ENCODE data around the gene SERGEF. TPM values are rescaled to one million over a fixed set of nuclear protein-coding genes. Genes with fewer than 3 reads are reported as not detected.

SERGEF gene
- total RNA-seq, 1 donor = 16.9 TPM

GRCh38 chr11:17936790-17937189 lies 76.1 kb downstream of the SERGEF start:
- no peak for DNase-seq (ENCODE audit: low read depth)
- TF ChIP-seq, protein P1, sequence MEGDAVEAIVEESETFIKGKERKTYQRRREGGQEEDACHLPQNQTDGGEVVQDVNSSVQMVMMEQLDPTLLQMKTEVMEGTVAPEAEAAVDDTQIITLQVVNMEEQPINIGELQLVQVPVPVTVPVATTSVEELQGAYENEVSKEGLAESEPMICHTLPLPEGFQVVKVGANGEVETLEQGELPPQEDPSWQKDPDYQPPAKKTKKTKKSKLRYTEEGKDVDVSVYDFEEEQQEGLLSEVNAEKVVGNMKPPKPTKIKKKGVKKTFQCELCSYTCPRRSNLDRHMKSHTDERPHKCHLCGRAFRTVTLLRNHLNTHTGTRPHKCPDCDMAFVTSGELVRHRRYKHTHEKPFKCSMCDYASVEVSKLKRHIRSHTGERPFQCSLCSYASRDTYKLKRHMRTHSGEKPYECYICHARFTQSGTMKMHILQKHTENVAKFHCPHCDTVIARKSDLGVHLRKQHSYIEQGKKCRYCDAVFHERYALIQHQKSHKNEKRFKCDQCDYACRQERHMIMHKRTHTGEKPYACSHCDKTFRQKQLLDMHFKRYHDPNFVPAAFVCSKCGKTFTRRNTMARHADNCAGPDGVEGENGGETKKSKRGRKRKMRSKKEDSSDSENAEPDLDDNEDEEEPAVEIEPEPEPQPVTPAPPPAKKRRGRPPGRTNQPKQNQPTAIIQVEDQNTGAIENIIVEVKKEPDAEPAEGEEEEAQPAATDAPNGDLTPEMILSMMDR (IDR thresholded peaks at IDR 0.05; ENCODE audit: insufficient read depth, low read length) = no peak
- H3K4me3 ChIP-seq (ENCODE audit: low read depth, low read length) = no peak overlapping the region

DNA sequence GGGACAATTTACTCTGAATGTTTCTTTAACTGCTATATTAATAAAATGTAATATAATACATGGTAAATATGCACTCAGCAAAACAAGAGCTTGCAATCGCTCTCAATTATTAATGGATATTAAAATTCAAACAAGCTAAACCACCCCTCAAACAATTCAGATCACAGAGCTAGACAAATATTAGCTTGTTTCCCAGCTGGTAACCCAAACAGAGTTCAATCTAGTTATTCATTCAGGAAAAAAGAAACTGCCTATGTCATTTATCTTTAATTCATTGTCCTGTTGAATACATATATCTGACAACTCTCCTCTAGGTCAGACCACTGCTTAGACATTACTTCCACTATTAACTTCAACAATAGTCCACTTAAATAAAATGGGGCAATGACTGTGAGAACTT lies 78.7 kb downstream of the SERGEF start:
- no peak for DNase-seq (ENCODE audit: low read depth)
- TF ChIP-seq, protein P1 (IDR thresholded peaks at IDR 0.05; ENCODE audit: insufficient read depth, low read length) = no peak
- no peak overlapping the region for H3K4me3 ChIP-seq (ENCODE audit: low read depth, low read length)

DNA sequence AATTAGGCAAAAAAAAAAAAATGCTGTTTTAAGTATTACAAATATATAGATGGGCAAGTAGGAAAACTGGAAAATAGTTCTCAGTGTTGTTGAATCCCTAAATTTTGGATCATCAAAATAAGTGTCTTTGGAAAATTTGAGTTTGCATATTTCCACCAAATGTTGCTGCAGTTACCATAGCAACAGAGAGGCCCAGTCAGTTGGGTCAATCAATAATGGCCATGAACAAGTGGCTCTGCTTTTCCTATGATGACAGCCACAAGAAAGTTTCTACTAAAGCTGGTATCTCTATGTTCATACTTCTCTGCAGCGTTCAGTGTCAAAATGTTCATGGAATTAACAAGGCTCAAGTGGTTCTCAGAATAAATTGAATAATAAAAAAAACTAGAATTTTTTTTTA lies 79.1 kb downstream of the SERGEF start:
- no peak overlapping the region for H3K4me3 ChIP-seq (ENCODE audit: low read depth, low read length)
- DNase-seq (ENCODE audit: low read depth) = no peak
- TF ChIP-seq, protein P1 (IDR thresholded peaks at IDR 0.05; ENCODE audit: insufficient read depth, low read length) = no peak

- no peak for DNase-seq (ENCODE audit: low read depth)
- TF ChIP-seq, protein P1 (IDR thresholded peaks at IDR 0.05; ENCODE audit: insufficient read depth, low read length) = no peak
- H3K4me3 ChIP-seq (ENCODE audit: low read depth, low read length) = no peak overlapping the region
Measured at GRCh38 chr11:17932472-17932871, 80.4 kb downstream of the SERGEF start.

GRCh38 chr11:17931595-17931994 lies 81.3 kb downstream of the SERGEF start:
- no peak overlapping the region for H3K4me3 ChIP-seq (ENCODE audit: low read depth, low read length)
- TF ChIP-seq, protein P1 (IDR thresholded peaks at IDR 0.05; ENCODE audit: insufficient read depth, low read length) = no peak
- DNase-seq (ENCODE audit: low read depth) = no peak

- H3K4me3 ChIP-seq (ENCODE audit: low read depth, low read length) = no peak overlapping the region
- no peak for DNase-seq (ENCODE audit: low read depth)
- TF ChIP-seq, protein P1 (IDR thresholded peaks at IDR 0.05; ENCODE audit: insufficient read depth, low read length) = no peak
Measured at GRCh38 chr11:17930544-17931125, 82.2 kb downstream of the SERGEF start.

DNA sequence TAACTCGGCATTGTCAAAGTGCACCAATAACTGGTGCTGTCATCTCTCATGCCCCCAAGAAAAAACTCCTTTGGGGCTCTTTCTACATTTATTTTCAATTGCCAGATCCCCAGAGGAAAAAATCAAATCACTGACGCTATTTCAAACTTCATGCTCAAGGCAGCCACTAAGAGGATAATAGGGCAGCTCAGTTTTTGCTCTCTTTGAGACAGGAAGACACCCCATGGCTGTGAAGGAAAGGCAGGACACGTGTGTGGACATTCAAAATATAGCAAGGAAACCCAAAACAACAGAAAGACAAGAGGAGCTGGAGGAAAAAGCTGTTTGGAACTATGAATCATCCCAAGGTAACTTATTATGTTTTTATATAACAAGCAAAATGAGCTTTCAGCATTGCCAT lies 83.7 kb downstream of the SERGEF start:
- H3K4me3 ChIP-seq (ENCODE audit: low read depth, low read length) = no peak overlapping the region
- no peak for DNase-seq (ENCODE audit: low read depth)
- TF ChIP-seq, protein P1 (IDR thresholded peaks at IDR 0.05; ENCODE audit: insufficient read depth, low read length) = no peak

Data from fibroblast of the aortic adventitia (primary cell).